Anterior cingulate cortex (tissue), 58 donors: ENCODE measurements around the gene FBXW10B.
"Not testable (repeated sequence)": the region's sequence is repeated elsewhere in the genome, so short reads cannot be mapped to it uniquely, and the experiment has no call there.

Experiments used
- DNase-seq, 58 donors: peaks; one replicate each; lab custom pipeline; 2025; lab: John Stamatoyannopoulos, UW

Gene FBXW10B

GRCh38 chr17:15619331-15620058 is at the start of gene FBXW10B:
Gene FBXW10B (minus strand): TSS chr17:15619704. CDS start chr17:15619512, 192 bp downstream.
- peak in 9 of 58 donors; percentile 0 to 6 (median 3) for DNase-seq

- no peak for DNase-seq
Observed at GRCh38 chr17:15663691-15664090, 44.2 kb upstream of the FBXW10B start.

- DNase-seq: no peak
Observed at GRCh38 chr17:15663176-15663575, 43.7 kb upstream of the FBXW10B start.

GRCh38 chr17:15662681-15663080 is 43.2 kb upstream of the FBXW10B start:
- DNase-seq: no peak

GRCh38 chr17:15660077-15660476 is 40.6 kb upstream of the FBXW10B start:
- DNase-seq: no peak

- no peak for DNase-seq
Observed at GRCh38 chr17:15659663-15660062, 40.2 kb upstream of the FBXW10B start.

- DNase-seq: no peak
Observed at GRCh38 chr17:15659236-15659635, 39.7 kb upstream of the FBXW10B start.

GRCh38 chr17:15658296-15658695 is 38.8 kb upstream of the FBXW10B start:
- DNase-seq: no peak

- no peak for DNase-seq
Observed at GRCh38 chr17:15657868-15658267, 38.4 kb upstream of the FBXW10B start.

GRCh38 chr17:15654886-15655561 is 35.5 kb upstream of the FBXW10B start:
- no peak for DNase-seq

- DNase-seq: not testable (repeated sequence)
Observed at GRCh38 chr17:15654401-15654800, 34.9 kb upstream of the FBXW10B start.

- DNase-seq: no peak
Observed at GRCh38 chr17:15652960-15653359, 33.5 kb upstream of the FBXW10B start.

- peak in 54 of 58 donors; percentile 13 to 95 (median 56) for DNase-seq
Observed at GRCh38 chr17:15651583-15652110, 32.1 kb upstream of the FBXW10B start.

GRCh38 chr17:15650741-15651582 is 31.5 kb upstream of the FBXW10B start:
- DNase-seq: peak in 5 of 58 donors; percentile 6 to 44 (median 16)

- peak in 1 of 58 donors; percentile 55 for DNase-seq
Observed at GRCh38 chr17:15649861-15650421, 30.4 kb upstream of the FBXW10B start.

- DNase-seq: no peak
Observed at GRCh38 chr17:15648386-15648785, 28.9 kb upstream of the FBXW10B start.

GRCh38 chr17:15645942-15646312 is 26.4 kb upstream of the FBXW10B start:
- DNase-seq: not testable (repeated sequence)

- DNase-seq: not testable (repeated sequence)
Observed at GRCh38 chr17:15645099-15645941, 25.8 kb upstream of the FBXW10B start.

- DNase-seq: not testable (repeated sequence)
Observed at GRCh38 chr17:15642505-15643251, 23.2 kb upstream of the FBXW10B start.
